GM19452 (cell line): ENCODE results near the gene DGKG.

Experiments used
- ATAC-seq: cut with Tn5 transposase; IDR thresholded peaks from one replicate; pipeline ENCODE4 v1.9.1; 2021; ENCODE audit not compliant: unreplicated experiment

The DGKG gene

DNA sequence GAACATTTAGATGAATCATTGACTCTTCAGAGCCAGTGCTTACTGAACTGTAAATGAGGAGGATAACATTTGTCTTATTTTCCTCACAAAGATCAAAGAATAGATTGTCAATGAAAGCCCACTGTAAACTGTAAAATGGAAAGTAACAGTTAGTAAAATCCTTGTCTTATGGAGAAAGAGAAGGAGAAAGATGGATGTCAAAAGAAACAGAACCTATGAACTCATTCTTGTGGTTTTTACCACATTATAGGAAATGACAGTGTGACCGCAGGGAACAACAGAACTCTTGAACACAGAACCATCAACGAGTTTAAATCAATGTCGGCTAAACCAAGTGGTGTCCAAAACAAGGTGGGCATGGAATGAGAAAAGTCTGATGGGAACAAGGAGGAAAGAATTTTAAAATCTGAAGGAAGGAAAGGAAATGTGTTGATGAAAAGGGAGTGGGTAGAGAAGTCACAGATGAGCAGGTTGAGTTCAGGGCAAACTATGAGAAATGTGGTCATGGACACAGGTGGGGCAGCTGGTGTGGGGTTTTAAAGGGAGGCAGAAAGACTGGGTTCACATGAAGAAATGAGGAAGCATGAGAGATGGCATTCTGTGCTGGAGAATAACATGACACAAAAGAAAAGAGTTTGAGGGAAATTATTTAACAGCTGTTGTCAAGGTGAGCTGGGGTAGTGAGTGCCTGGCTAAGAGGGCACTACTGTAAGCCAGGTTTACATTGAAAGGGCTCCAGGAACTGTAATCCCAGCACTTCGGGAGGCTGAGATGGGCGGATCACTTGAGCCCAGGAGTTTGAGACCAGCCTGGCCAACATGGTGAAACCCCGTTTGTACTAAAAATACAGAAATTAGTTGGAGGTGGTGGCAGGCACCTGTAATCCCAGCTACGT lies 210.7 kb downstream of the DGKG start:
- ATAC-seq = no peak

- ATAC-seq = no peak
These were observed 211.8 kb downstream of the DGKG start for GRCh38 chr3:186150041-186150830.

DNA sequence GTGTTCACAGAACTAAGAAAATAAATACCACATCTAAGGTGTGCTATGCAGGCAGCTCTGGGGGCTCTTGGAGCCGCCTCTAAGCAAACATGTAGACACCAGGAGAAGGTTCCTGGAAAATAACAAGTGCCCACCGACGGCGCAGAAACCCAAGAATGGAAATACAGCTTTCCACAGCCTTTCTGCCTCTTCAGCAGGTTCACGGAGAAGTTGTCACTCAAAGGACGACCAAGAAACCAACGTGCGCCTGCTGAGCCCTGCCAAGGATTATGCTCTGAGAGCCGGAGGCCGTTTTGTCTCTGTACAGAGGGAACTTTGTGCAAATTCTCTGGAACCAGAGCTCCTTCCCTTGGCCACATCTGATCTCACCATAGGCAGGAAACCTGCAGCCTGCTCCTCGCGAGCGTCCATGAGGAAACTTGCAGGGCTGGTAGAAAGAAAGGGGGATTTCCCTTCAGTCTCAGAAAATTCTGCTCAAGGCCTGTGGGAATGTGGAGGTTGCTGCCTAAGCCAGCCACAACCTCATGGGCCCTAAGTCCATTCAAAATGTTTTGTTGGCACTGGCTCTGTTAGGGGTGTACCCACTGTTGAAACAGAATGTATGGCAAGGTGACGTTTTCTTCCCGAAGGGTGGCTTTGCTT lies 212.6 kb downstream of the DGKG start:
- ATAC-seq = no peak

GRCh38 chr3:186144257-186144656 lies 217.8 kb downstream of the DGKG start:
- no peak for ATAC-seq

DNA sequence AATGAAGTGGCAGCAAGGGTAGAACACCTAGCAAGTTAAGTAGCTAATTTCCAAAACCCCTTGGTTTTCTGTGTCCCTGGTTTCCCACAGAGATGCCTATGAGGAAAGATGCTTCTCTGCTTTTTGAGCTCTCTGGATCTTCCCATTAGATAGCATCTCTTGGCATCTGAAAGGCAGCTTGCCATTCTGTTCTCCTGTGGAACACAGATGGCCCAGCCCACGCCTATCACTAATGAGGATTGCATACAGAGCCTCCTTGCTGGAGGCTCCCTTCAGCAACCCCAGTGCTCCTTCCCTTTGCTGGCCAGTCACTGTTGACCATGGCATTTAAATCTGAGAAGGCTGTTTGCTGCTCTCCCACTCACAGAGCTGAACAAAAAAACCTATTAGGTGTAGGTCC lies 218.8 kb downstream of the DGKG start:
- no peak for ATAC-seq

GRCh38 chr3:186142393-186142932 lies 219.6 kb downstream of the DGKG start:
- no peak for ATAC-seq

GRCh38 chr3:186141790-186142189 lies 220.2 kb downstream of the DGKG start:
- ATAC-seq = no peak

- ATAC-seq = no peak
These were observed 223.6 kb downstream of the DGKG start for GRCh38 chr3:186138272-186138981.

DNA sequence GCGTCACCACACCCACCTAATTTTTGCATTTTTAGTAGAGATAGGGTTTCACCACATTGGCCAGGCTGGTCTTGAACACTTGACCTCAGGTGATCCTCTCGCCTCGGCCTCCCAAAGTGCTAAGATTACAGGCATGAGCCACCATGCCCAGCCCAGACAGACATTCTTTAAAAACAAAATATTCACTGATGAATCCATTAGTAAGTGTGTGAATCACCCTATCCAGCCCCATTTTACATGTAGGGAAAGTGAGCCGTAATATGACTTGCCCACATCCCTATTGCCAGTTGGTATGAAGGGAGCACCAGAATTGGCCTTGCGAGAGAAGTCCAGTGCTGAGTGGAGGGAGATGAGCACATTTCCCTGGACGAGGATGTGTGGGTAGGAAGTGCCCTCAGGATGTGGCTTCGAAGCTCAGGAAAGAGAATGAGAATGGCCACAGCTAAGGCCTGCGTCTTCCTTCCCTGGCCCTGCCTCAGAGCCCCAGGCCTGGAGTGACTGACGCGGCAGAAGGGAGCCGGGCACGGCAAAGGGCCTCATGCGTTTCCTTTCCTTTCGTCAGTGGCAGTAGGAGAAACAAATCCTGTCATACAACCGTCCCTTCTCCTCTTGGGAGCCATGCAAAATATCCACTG lies 224.9 kb downstream of the DGKG start:
- ATAC-seq = no peak

DNA sequence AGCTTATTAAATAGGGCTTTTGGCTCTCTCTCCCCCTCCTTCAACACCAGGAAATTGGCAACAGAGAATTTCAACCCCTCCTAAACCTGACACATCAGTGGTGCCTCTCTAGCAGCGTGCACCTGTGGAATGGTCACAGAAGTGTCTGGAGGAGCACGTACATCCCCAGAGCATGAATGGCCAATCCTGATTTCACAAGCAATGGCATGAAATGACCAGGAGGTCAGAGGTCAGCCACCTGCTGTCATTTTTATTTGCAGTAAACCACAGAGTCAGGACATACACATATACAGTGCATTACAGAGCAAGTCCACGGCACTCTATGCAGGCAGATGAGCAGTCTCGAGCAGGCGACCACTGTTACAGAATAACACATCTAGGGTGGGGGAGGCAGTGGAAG lies 228.1 kb downstream of the DGKG start:
- no peak for ATAC-seq

GRCh38 chr3:186132487-186132886 lies 229.5 kb downstream of the DGKG start:
- no peak for ATAC-seq

- no peak for ATAC-seq
These were observed 232.8 kb downstream of the DGKG start for GRCh38 chr3:186129206-186129605.

DNA sequence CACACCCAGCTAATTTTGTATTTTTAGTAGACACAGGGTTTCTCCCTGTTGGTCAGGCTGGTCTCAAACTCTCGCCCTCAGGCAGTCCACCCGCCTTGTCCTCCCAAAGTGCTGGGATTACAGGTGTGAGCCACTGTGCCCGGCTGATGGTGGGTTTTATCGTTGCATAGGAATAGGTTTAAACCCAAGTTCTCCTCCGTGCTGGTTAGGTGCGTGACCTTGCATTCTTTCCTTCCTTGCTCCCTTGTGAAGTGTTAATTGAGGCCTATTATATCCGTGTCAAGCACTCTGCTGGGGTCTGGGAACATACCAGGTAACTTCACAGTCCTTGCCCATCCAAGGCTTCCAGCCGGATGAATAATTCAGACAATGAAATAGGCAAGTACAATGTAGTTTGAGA lies 233.9 kb downstream of the DGKG start:
- no peak for ATAC-seq

GRCh38 chr3:186127463-186127862 lies 234.6 kb downstream of the DGKG start:
- no peak for ATAC-seq

- no peak for ATAC-seq
These were observed 236.9 kb downstream of the DGKG start for GRCh38 chr3:186125118-186125517.

DNA sequence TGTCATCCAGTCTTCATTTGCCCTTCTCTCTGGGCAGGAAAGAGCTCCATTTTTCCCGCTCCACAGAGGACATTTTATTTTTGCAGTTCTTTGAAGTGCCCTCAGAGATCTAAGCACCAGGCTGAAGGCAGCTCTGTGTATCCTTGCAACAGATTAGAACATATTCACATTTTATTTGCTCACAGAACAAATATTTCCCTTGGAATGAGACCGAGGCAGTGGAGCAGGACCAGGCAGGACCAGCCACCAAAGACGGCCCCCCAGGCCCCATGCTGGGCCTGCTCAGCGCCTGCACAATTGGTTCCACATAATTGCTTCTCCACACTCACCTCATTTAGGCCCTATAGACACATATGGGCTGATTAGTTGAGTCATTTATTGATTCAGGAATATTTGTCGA lies 237.4 kb downstream of the DGKG start:
- ATAC-seq = no peak

- no peak for ATAC-seq
These were observed 239.0 kb downstream of the DGKG start for GRCh38 chr3:186123012-186123411.

DNA sequence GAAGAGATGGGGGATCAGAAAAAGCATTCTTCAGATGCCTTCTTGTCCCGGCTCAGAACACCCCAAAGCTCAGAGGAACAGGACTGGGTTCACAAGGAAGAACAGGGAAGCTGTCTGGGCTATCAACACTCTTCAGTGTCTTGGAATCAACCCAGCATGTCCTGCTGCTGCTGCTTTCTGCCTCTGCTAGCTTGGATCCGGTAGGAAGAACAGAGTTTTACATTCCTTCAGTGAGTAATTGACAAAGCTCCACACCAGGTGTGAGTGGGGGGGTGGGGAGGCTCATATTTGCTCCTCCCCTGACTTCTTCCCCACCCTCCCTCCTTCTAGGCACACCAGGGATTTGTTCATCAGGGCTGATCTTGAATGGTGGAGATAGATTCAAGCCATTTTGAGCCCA lies 240.1 kb downstream of the DGKG start:
- no peak for ATAC-seq

DNA sequence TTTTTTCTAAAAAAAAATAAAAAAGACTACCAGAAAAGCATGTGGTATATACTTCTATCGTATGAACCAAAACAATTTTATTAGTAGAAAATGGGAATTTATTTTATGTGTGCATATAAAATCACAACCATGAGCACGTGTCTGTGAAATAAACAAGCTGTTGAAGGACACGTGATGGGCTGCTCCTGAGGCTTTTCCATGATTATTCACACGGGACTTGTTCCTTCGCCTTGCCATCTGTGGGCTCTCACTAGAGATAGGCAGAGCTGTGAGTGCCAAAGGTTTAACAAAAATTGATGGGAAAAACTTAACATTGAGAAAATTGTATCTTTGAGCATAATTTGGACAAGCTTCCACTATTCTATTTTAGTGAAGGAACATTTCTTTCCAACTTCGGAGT lies 240.8 kb downstream of the DGKG start:
- ATAC-seq = no peak

DNA sequence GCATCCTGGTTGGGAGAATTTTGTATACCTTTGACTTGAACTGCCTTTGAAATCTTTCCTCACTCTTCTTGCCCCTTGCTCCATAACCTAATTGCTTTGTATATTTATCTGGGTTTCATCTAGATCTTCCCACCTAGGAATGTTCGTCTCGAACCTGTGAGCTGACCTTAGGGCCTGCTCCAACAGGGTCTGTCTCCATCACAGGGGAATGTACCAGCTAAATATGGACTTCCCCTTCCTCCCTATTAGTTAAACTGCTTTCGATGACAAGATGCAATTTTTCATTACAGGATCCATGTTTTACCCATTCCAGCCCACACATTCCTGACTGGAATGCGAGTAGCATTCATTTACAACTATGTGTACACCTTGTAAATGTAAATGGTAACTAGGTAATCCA lies 242.5 kb downstream of the DGKG start:
- no peak for ATAC-seq
